Naive thymus-derived CD8-positive, alpha-beta T cell (primary cell): ENCODE results near the gene RFX4. TPM values are rescaled to one million over a fixed set of nuclear protein-coding genes. Genes with fewer than 3 reads are reported as not detected.

Experiments
- ATAC-seq, 2 donors: fragments of 150-1000 bp; cut with Tn5 transposase in 1 of 2; sonication (Bioruptor Pico), chemical (Tn5 transposase) in 1 of 2; 1 replicate in 1 of 2; 2 replicates in 1 of 2; pipeline ENCODE4 v1.10.0; 2021; ENCODE audit warnings: mild to moderate bottlenecking in 2 of 2, moderate library complexity in 2 of 2
- POLR2A ChIA-PET: fragments of 350-600 bp; sonication (Branson Sonifier 250); formaldehyde crosslinking; loops from one replicate; lab custom pipeline; 2021; ENCODE audit warnings: antibody characterized with exemption; lab: Charles Lee
- DNase-seq, 10 donors: peaks; one replicate each; pipeline versions ENCODE4 v3.0.0 to v3.0.0-alpha.2; 2020 to 2022
- H3K27ac Mint-ChIP-seq, 10 donors: one replicate each; pipeline ENCODE4 v1.8.0; 2020 to 2022; ENCODE audit warnings: mild to moderate bottlenecking in 10 of 10, mixed read lengths in 10 of 10, moderate library complexity in 4 of 10, inconsistent platforms in 1 of 10
- H3K27me3 Mint-ChIP-seq, 5 donors: one replicate each; pipeline ENCODE4 v1.8.0; 2021 to 2022; ENCODE audit warnings: mixed read lengths in 5 of 5
- H3K36me3 Mint-ChIP-seq, 3 donors: one replicate each; pipeline ENCODE4 v1.8.0; 2020 to 2022; ENCODE audit warnings: mixed read lengths in 3 of 3, mild to moderate bottlenecking in 2 of 3, inconsistent platforms in 1 of 3
- H3K4me1 Mint-ChIP-seq, 4 donors: one replicate each; pipeline ENCODE4 v1.8.0; 2021 to 2022; ENCODE audit warnings: mixed read lengths in 4 of 4
- H3K4me3 Mint-ChIP-seq, 10 donors: one replicate each; pipeline ENCODE4 v1.8.0; 2020 to 2022; ENCODE audit warnings: mild to moderate bottlenecking in 10 of 10, mixed read lengths in 10 of 10, moderate library complexity in 6 of 10, inconsistent platforms in 1 of 10
- H3K9me3 Mint-ChIP-seq, 9 donors: one replicate each; pipeline ENCODE4 v1.8.0; 2020 to 2022; ENCODE audit warnings: mixed read lengths in 9 of 9, mild to moderate bottlenecking in 3 of 9, inconsistent platforms in 1 of 9, moderate library complexity in 1 of 9
- polyA plus RNA-seq, 3 donors: library from polyadenylated mRNA; unstranded; fragments of 300-500 nt; fragmentation: Illumina TruSeq; gene quantifications; one replicate each; pipeline ENCODE4 v1.2.3, GENCODE V29; 2021
- total RNA-seq, 8 experiments: library from RNA in 2 of 8; stranded (reverse) in 2 of 8; gene quantifications; one replicate each; pipeline ENCODE4 v1.2.3 and lab custom pipeline; 2021 to 2026

Gene RFX4
- total and polyA plus RNA-seq, 5 experiments from 2014 or later = not detected

GRCh38 chr12:106769546-106769945, 186.7 kb downstream of the RFX4 start:
- no peaks in the 10 kb centered on the region for H3K9me3 Mint-ChIP-seq
- H3K4me1 Mint-ChIP-seq = peaks cover 20 to 45% (median 34%) of the 10 kb centered on the region in 4 donors
- peaks cover 0 to 1% (median 0%) of the 10 kb centered on the region in 3 donors for H3K36me3 Mint-ChIP-seq
- no peak overlapping the region for H3K4me3 Mint-ChIP-seq
- POLR2A ChIA-PET = no interaction called here
- no peak for ATAC-seq
- H3K27ac Mint-ChIP-seq = peak overlapping the region in 1 of 10 donors; percentile 11
- peaks cover 0 to 7% (median 0%) of the 10 kb centered on the region in 5 donors for H3K27me3 Mint-ChIP-seq
- no peak for DNase-seq

- ATAC-seq (no peak), DNase-seq (no peak)
- POLR2A ChIA-PET = no interaction called here
- Mint-ChIP-seq H3K36me3 (peaks cover 0 to 1% (median 0%) of the 10 kb centered on the region in 3 donors), H3K27ac (no peak overlapping the region), H3K9me3 (no peaks in the 10 kb centered on the region), H3K27me3 (peaks cover 0 to 7% (median 0%) of the 10 kb centered on the region in 5 donors), H3K4me3 (no peak overlapping the region), H3K4me1 (peaks cover 27 to 54% (median 47%) of the 10 kb centered on the region in 4 donors)
These were observed 188.6 kb downstream of the RFX4 start for GRCh38 chr12:106771425-106771824.

GRCh38 chr12:106773286-106774004, 190.6 kb downstream of the RFX4 start:
- Mint-ChIP-seq H3K27me3 (peaks cover 0 to 7% (median 0%) of the 10 kb centered on the region in 5 donors), H3K27ac (peak overlapping the region; percentile 94 to 99 (median 97)), H3K36me3 (peaks cover 0 to 1% (median 0%) of the 10 kb centered on the region in 3 donors), H3K4me3 (peak overlapping the region; percentile 90 to 100 (median 96)), H3K4me1 (peaks cover 27 to 52% (median 43%) of the 10 kb centered on the region in 4 donors), H3K9me3 (no peaks in the 10 kb centered on the region)
- POLR2A ChIA-PET = interaction anchor here (2.2 to 4.8 kb wide), 2 partner anchors 20 to 25 kb away, joined by 7 to 20 read pairs; no protein-coding TSS in a partner anchor
- DNase-seq (peak in 1 of 10 donors; percentile 4), ATAC-seq (no peak)

- Mint-ChIP-seq H3K36me3 (peaks cover 0 to 3% (median 0%) of the 10 kb centered on the region in 3 donors), H3K4me1 (peaks cover 27 to 52% (median 43%) of the 10 kb centered on the region in 4 donors)
These were observed 191.4 kb downstream of the RFX4 start, which contains the start of gene RIC8B for GRCh38 chr12:106774005-106774807. TSS of gene RIC8B (plus strand) at chr12:106774682. CDS start at chr12:106774746, 64 bp downstream.

GRCh38 chr12:106774808-106775524, 192.2 kb downstream of the RFX4 start:
- peaks cover 27 to 50% (median 45%) of the 10 kb centered on the region in 4 donors for H3K4me1 Mint-ChIP-seq

More at GRCh38 chr12:106774005-106774807, 191.4 kb downstream of the RFX4 start, which contains the start of gene RIC8B:
- Mint-ChIP-seq H3K27ac (peak within 1 kb of the TSS; percentile 94 to 99 (median 97)), H3K9me3 (no peaks in the 10 kb centered on the region), H3K4me3 (peak within 1 kb of the TSS; percentile 90 to 100 (median 96)), H3K27me3 (peaks cover 0 to 5% (median 0%) of the 10 kb centered on the region in 5 donors)
- peak; percentile 82 to 86 for ATAC-seq
- POLR2A ChIA-PET = interaction anchor here (0.6 to 4.8 kb wide), 3 partner anchors 21 to 911 kb away, joined by 3 to 20 read pairs (median 7); partner anchors contain the start of gene PWP1
- DNase-seq = peak; percentile 59 to 86 (median 76)

GRCh38 chr12:106776897-106777296, 194.1 kb downstream of the RFX4 start:
- H3K27ac Mint-ChIP-seq = no peak overlapping the region

More at GRCh38 chr12:106774808-106775524, 192.2 kb downstream of the RFX4 start:
- peak overlapping the region; percentile 90 to 100 (median 96) for H3K4me3 Mint-ChIP-seq
- ATAC-seq = peak; percentile 6 to 18
- no peaks in the 10 kb centered on the region for H3K9me3 Mint-ChIP-seq
- peaks cover 0 to 3% (median 2%) of the 10 kb centered on the region in 3 donors for H3K36me3 Mint-ChIP-seq
- POLR2A ChIA-PET = interaction anchor here (0.6 to 4.8 kb wide), 2 partner anchors 27 to 910 kb away, joined by 3 to 20 read pairs; partner anchors contain the start of gene PWP1
- peak in 3 of 10 donors; percentile 26 to 64 (median 35) for DNase-seq
- no peaks in the 10 kb centered on the region for H3K27me3 Mint-ChIP-seq
- H3K27ac Mint-ChIP-seq = peak overlapping the region; percentile 88 to 99 (median 97)

GRCh38 chr12:106780010-106780631, 197.3 kb downstream of the RFX4 start:
- Mint-ChIP-seq H3K4me3 (no peak overlapping the region), H3K4me1 (peaks cover 29 to 65% (median 50%) of the 10 kb centered on the region in 4 donors), H3K9me3 (no peaks in the 10 kb centered on the region), H3K27ac (peak overlapping the region in 1 of 10 donors; percentile 15), H3K36me3 (peaks cover 3 to 30% (median 15%) of the 10 kb centered on the region in 3 donors), H3K27me3 (no peaks in the 10 kb centered on the region)
- DNase-seq (no peak), ATAC-seq (no peak)
- POLR2A ChIA-PET = no interaction called here

More at GRCh38 chr12:106776897-106777296, 194.1 kb downstream of the RFX4 start:
- no peaks in the 10 kb centered on the region for H3K27me3 Mint-ChIP-seq
- POLR2A ChIA-PET = interaction anchor here (4.8 kb wide), 1 partner anchor 29 kb away, joined by 20 read pairs; no protein-coding TSS in a partner anchor
- peaks cover 27 to 61% (median 50%) of the 10 kb centered on the region in 4 donors for H3K4me1 Mint-ChIP-seq
- DNase-seq (no peak), ATAC-seq (no peak)
- H3K4me3 Mint-ChIP-seq = peak overlapping the region in 1 of 10 donors; percentile 62
- peaks cover 0 to 6% (median 3%) of the 10 kb centered on the region in 3 donors for H3K36me3 Mint-ChIP-seq
- no peaks in the 10 kb centered on the region for H3K9me3 Mint-ChIP-seq

GRCh38 chr12:106782619-106783018, 199.8 kb downstream of the RFX4 start:
- H3K36me3 Mint-ChIP-seq = peaks cover 5 to 48% (median 24%) of the 10 kb centered on the region in 3 donors
- ATAC-seq = no peak
- H3K9me3 Mint-ChIP-seq = no peaks in the 10 kb centered on the region
- no peaks in the 10 kb centered on the region for H3K27me3 Mint-ChIP-seq
- DNase-seq = no peak
- POLR2A ChIA-PET = no interaction called here
- peak overlapping the region in 1 of 10 donors; percentile 21 for H3K27ac Mint-ChIP-seq
- peaks cover 17 to 47% (median 28%) of the 10 kb centered on the region in 4 donors for H3K4me1 Mint-ChIP-seq
- H3K4me3 Mint-ChIP-seq = no peak overlapping the region

- Mint-ChIP-seq H3K9me3 (no peaks in the 10 kb centered on the region), H3K27me3 (no peaks in the 10 kb centered on the region), H3K27ac (no peak overlapping the region), H3K4me1 (peaks cover 11 to 44% (median 25%) of the 10 kb centered on the region in 4 donors), H3K4me3 (no peak overlapping the region), H3K36me3 (peaks cover 5 to 56% (median 31%) of the 10 kb centered on the region in 3 donors)
- no peak for ATAC-seq
- POLR2A ChIA-PET = no interaction called here
- DNase-seq = no peak
These were observed 200.7 kb downstream of the RFX4 start for GRCh38 chr12:106783515-106783914.

GRCh38 chr12:106790020-106790419, 207.2 kb downstream of the RFX4 start:
- Mint-ChIP-seq H3K36me3 (peaks cover 12 to 63% (median 39%) of the 10 kb centered on the region in 3 donors), H3K27ac (no peak overlapping the region), H3K9me3 (no peaks in the 10 kb centered on the region), H3K4me3 (no peak overlapping the region), H3K4me1 (peaks cover 0 to 24% (median 8%) of the 10 kb centered on the region in 4 donors), H3K27me3 (no peaks in the 10 kb centered on the region)
- no peak for ATAC-seq
- POLR2A ChIA-PET = no interaction called here
- DNase-seq = no peak

GRCh38 chr12:106791531-106791930, 208.7 kb downstream of the RFX4 start:
- peaks cover 9 to 50% (median 36%) of the 10 kb centered on the region in 3 donors for H3K36me3 Mint-ChIP-seq
- no peak for ATAC-seq
- POLR2A ChIA-PET = no interaction called here
- H3K27me3 Mint-ChIP-seq = no peaks in the 10 kb centered on the region
- no peak for DNase-seq
- peaks cover 0 to 22% (median 7%) of the 10 kb centered on the region in 4 donors for H3K4me1 Mint-ChIP-seq
- H3K27ac Mint-ChIP-seq = no peak overlapping the region
- H3K4me3 Mint-ChIP-seq = no peak overlapping the region
- H3K9me3 Mint-ChIP-seq = no peaks in the 10 kb centered on the region
